HepG2 (cell line): Measurements from ENCODE around the gene MBTPS1. TPM values are rescaled to one million over a fixed set of nuclear protein-coding genes. Genes with fewer than 3 reads are reported as not detected.

Source experiments
- ATAC-seq: fragments of 200-7000 bp; cut with Tn5 transposase; 3 replicates; pipeline ENCODE4 v1.9.1; 2020; ENCODE audit warnings: mild to moderate bottlenecking, moderate library complexity
- BruUV-seq: library from RNA; stranded (reverse); fragments of 400-500 nt; replicated peaks from 2 replicates; lab custom pipeline; 2021; lab: Mats Ljungman, UMichigan
- CTCF ChIA-PET: fragments of 300-600 bp; formaldehyde crosslinking; extraction: SDS; loops from one replicate; lab custom pipeline; 2021; ENCODE audit warnings: low total read pairs, inconsistent platforms, low intra/inter-chr PET ratio; lab: Yijun Ruan, JAX
- POLR2A ChIA-PET: fragments of 350-600 bp; sonication (Branson Sonifier 250); formaldehyde crosslinking; loops from one replicate; lab custom pipeline; 2020; ENCODE audit warnings: antibody characterized with exemption, inconsistent platforms; lab: Yijun Ruan, JAX
- DNase-seq: peaks from one replicate; pipeline ENCODE4 v3.0.0-alpha.2; 2015; ENCODE audit warnings: low spot score
- FAIRE-seq: peaks from 3 replicates; lab custom pipeline; 2011; peaks lifted over from hg19 to GRCh38; lab: Jason Lieb, UNC
- H2AFZ ChIP-seq: one replicate; pipeline ENCODE4 v1.6.1; 2011; ENCODE audit warnings: low read length, inconsistent platforms
- H3K27ac ChIP-seq: fragments of 300-600 bp; 3 replicates; pipeline ENCODE4 v1.8.0; 2011; ENCODE audit warnings: mixed run types, mild to moderate bottlenecking, mixed read lengths, low read length, inconsistent platforms; ENCODE audit not compliant: insufficient read depth; ENCODE audit errors: extremely low read length
- H3K27me3 ChIP-seq, 2 experiments: fragments of 200-600 bp in 1 of 2; 2 replicates in 1 of 2; 3 replicates in 1 of 2; pipeline versions ENCODE4 v1.6.0 to v1.8.0; 2011; ENCODE audit warnings: low read length in 2 of 2, mild to moderate bottlenecking in 2 of 2, moderate library complexity in 2 of 2, inconsistent platforms in 1 of 2; ENCODE audit not compliant: insufficient read depth in 2 of 2, control insufficient read depth in 1 of 2
- H3K36me3 ChIP-seq, 2 experiments: fragments of 200-600 bp in 1 of 2; replicated peaks in 1 of 2; 2 replicates in 1 of 2; 3 replicates in 1 of 2; pipeline versions ENCODE4 v1.5.1 to v1.8.0; 2011; ENCODE audit warnings: low read length in 2 of 2, inconsistent platforms in 1 of 2; ENCODE audit not compliant: insufficient read depth in 2 of 2, control insufficient read depth in 1 of 2
- H3K4me1 ChIP-seq: 2 replicates; pipeline ENCODE4 v1.5.1; 2012; ENCODE audit warnings: low read length, inconsistent platforms; ENCODE audit not compliant: insufficient read depth
- H3K4me2 ChIP-seq: 2 replicates; pipeline ENCODE4 v1.6.0; 2011; ENCODE audit warnings: low read depth, low read length, inconsistent platforms
- H3K4me3 ChIP-seq, 3 experiments: fragments of 200-600 bp in 1 of 3; sonication (generic), shearing (Covaris generic) in 1 of 3; replicated peaks in 1 of 3; 2 replicates each; pipeline ENCODE4 v1.5.1; 2011 to 2016; ENCODE audit warnings: low read length in 3 of 3, inconsistent platforms in 2 of 3, low read depth in 2 of 3, mild to moderate bottlenecking in 2 of 3, control low read depth in 1 of 3, mixed read lengths in 1 of 3; ENCODE audit not compliant: insufficient read depth in 1 of 3
- H3K79me2 ChIP-seq: one replicate; pipeline ENCODE4 v1.6.1; 2011; ENCODE audit warnings: low read length, inconsistent platforms; ENCODE audit not compliant: insufficient read depth
- H3K9ac ChIP-seq: 2 replicates; pipeline ENCODE4 v1.6.0; 2011; ENCODE audit warnings: mild to moderate bottlenecking, low read depth, low read length, inconsistent platforms; ENCODE audit not compliant: insufficient read depth
- H3K9me3 ChIP-seq: 2 replicates; pipeline ENCODE4 v1.5.1; 2012; ENCODE audit warnings: mild to moderate bottlenecking, low read length
- H4K20me1 ChIP-seq: 2 replicates; pipeline ENCODE4 v1.6.0; 2011; ENCODE audit warnings: inconsistent platforms, mild to moderate bottlenecking, low read length, moderate library complexity; ENCODE audit not compliant: insufficient read depth
- DR1 ChIP-seq: sonication (generic); formaldehyde crosslinking; IDR thresholded peaks from 2 replicates; pipeline ENCODE4 v1.8.0; 2021; ENCODE audit warnings: mild to moderate bottlenecking, missing genetic modification reagents, inconsistent platforms
- ZFP90 ChIP-seq: sonication (generic); formaldehyde crosslinking; IDR thresholded peaks from 2 replicates; pipeline ENCODE4 v1.8.0; 2022; ENCODE audit warnings: missing genetic modification reagents, mild to moderate bottlenecking, inconsistent platforms, borderline replicate concordance
- ZNF609 ChIP-seq: sonication (generic); formaldehyde crosslinking; IDR thresholded peaks from 2 replicates; pipeline ENCODE4 v1.4.0; 2020; ENCODE audit warnings: mild to moderate bottlenecking, missing genetic modification reagents, borderline replicate concordance
- WGBS: methylation state at CpG from one replicate; pipeline ENCODE4 v1.1.6; 2017; ENCODE audit warnings: low lambda C conversion rate; 5-methylcytosine and 5-hydroxymethylcytosine counted together
- in situ Hi-C: cut with HindIII; loops from 2 replicates; pipeline ENCODE4 v1.10.0; 2017; ENCODE audit warnings: low pct_unique_long_range_greater_than_20kb; ENCODE audit not compliant: extremely low pct_ligation_motif_present
- intact Hi-C: fragments of 100-400 bp; cut with micrococcal nuclease; formaldehyde crosslinking; loops from one replicate; pipeline ENCODE4 v1.10.0; 2022; ENCODE audit not compliant: unreplicated experiment
- polyA plus RNA-seq, 8 experiments: library from polyadenylated mRNA; depleted of rRNA in 3 of 8; stranded (reverse) in 7 of 8; unstranded in 1 of 8; fragments of >200 nt; fragmentation: Illumina TruSeq in 4 of 8; extraction: Trizol in 4 of 8; gene quantifications; 2 replicates each; pipeline versions ENCODE4 v1.2.1 to v1.2.3, GENCODE V29; 2011 to 2016; ENCODE audit warnings: low read depth in 4 of 8, missing spikeins in 1 of 8, mixed read lengths in 1 of 8; ENCODE audit not compliant: insufficient read depth in 1 of 8
- total RNA-seq, 5 experiments: library from RNA; depleted of rRNA; stranded (reverse); fragments of >200 nt; fragmentation: Illumina TruSeq; extraction: Trizol; gene quantifications; 2 replicates each; pipeline ENCODE4 v1.2.3, GENCODE V29; 2016; ENCODE audit warnings: low read depth in 1 of 5

MBTPS1 gene
- total and polyA plus RNA-seq, 2 of the 13 experiments (the other 11 are each of a cell fraction or from before 2014, with no cell fraction given), result 56.7 to 91.3 TPM

- Histone ChIP-seq H4K20me1 (no peaks in the 10 kb centered on the region), H3K27me3 (peaks cover 3 to 50% of the 10 kb centered on the region in 2 experiments; a peak in 3 of 5 replicates), H3K4me1 (peaks cover 24% of the 10 kb centered on the region), H3K79me2 (no peaks in the 10 kb centered on the region), H3K36me3 (no peaks in the 10 kb centered on the region), H3K4me2 (no peak overlapping the region), H3K9ac (no peak overlapping the region), H2AFZ (no peak overlapping the region), H3K27ac (no peak overlapping the region), H3K9me3 (no peaks in the 10 kb centered on the region), H3K4me3 (no peak overlapping the region)
- ChIA-PET POLR2A (no interaction called here), CTCF (no interaction called here)
- no peak for DNase-seq
- no peak for TF ChIP-seq ZFP90 (CRISPR knock-in tag)
- TF ChIP-seq DR1 (CRISPR knock-in tag), result no peak
- no peak for TF ChIP-seq ZNF609 (CRISPR knock-in tag)
- ATAC-seq, result no peak
- intact Hi-C loops (loop anchor here (5.0 kb wide), 1 partner anchor 67 kb away; no protein-coding TSS in a partner anchor), in situ Hi-C loops (loop anchor here (5.0 to 10.0 kb wide), 3 partner anchors 82 to 215 kb away; no protein-coding TSS in a partner anchor)
- 80% methylated on average over 10 of the region's 12 CpGs for WGBS
- BruUV-seq, result no TSS peak
- FAIRE-seq, result no peak
Observed at GRCh38 chr16:84039696-84040095, 77.0 kb downstream of the MBTPS1 start.
